ENCODE data around the gene XYLT1.

XYLT1 gene

GRCh38 chr16:17359788-17360390 is 110.9 kb downstream of the XYLT1 start:
- no peak for DNase-seq (ENCODE audit: low read depth, low spot score)

GRCh38 chr16:17358846-17359245 is 111.9 kb downstream of the XYLT1 start:
- DNase-seq (ENCODE audit: low read depth, low spot score), result no peak

- no peak for DNase-seq (ENCODE audit: low read depth, low spot score)
Measured at GRCh38 chr16:17358355-17358754, 112.4 kb downstream of the XYLT1 start.

GRCh38 chr16:17357307-17358062 is 113.3 kb downstream of the XYLT1 start:
- DNase-seq (ENCODE audit: low read depth, low spot score), result no peak

- DNase-seq (ENCODE audit: low read depth, low spot score), result no peak
Measured at GRCh38 chr16:17356243-17356933, 114.4 kb downstream of the XYLT1 start.

- no peak for DNase-seq (ENCODE audit: low read depth, low spot score)
Measured at GRCh38 chr16:17354685-17355084, 116.1 kb downstream of the XYLT1 start.

- DNase-seq (ENCODE audit: low read depth, low spot score), result no peak
Measured at GRCh38 chr16:17354141-17354601, 116.6 kb downstream of the XYLT1 start.

GRCh38 chr16:17353561-17353960 is 117.2 kb downstream of the XYLT1 start:
- DNase-seq (ENCODE audit: low read depth, low spot score), result no peak

- no peak for DNase-seq (ENCODE audit: low read depth, low spot score)
Measured at GRCh38 chr16:17351441-17352035, 119.2 kb downstream of the XYLT1 start.

- DNase-seq (ENCODE audit: low read depth, low spot score), result no peak
Measured at GRCh38 chr16:17350207-17350606, 120.6 kb downstream of the XYLT1 start.

- DNase-seq (ENCODE audit: low read depth, low spot score), result no peak
Measured at GRCh38 chr16:17348826-17349225, 121.9 kb downstream of the XYLT1 start.

- no peak for DNase-seq (ENCODE audit: low read depth, low spot score)
Measured at GRCh38 chr16:17348042-17348783, 122.5 kb downstream of the XYLT1 start.

- DNase-seq (ENCODE audit: low read depth, low spot score), result no peak
Measured at GRCh38 chr16:17347624-17348023, 123.1 kb downstream of the XYLT1 start.

GRCh38 chr16:17346621-17347569 is 123.9 kb downstream of the XYLT1 start:
- DNase-seq (ENCODE audit: low read depth, low spot score), result no peak

GRCh38 chr16:17345043-17345442 is 125.7 kb downstream of the XYLT1 start:
- no peak for DNase-seq (ENCODE audit: low read depth, low spot score)

GRCh38 chr16:17343728-17344127 is 127.0 kb downstream of the XYLT1 start:
- no peak for DNase-seq (ENCODE audit: low read depth, low spot score)

- DNase-seq (ENCODE audit: low read depth, low spot score), result no peak
Measured at GRCh38 chr16:17343028-17343427, 127.7 kb downstream of the XYLT1 start.

GRCh38 chr16:17342031-17342430 is 128.7 kb downstream of the XYLT1 start:
- DNase-seq (ENCODE audit: low read depth, low spot score), result no peak

- DNase-seq (ENCODE audit: low read depth, low spot score), result no peak
Measured at GRCh38 chr16:17340804-17341203, 130.0 kb downstream of the XYLT1 start.

- DNase-seq (ENCODE audit: low read depth, low spot score), result no peak
Measured at GRCh38 chr16:17339764-17340541, 130.8 kb downstream of the XYLT1 start.
